Measurements from ENCODE around the gene DYNC1LI1. TPM values are rescaled to one million over a fixed set of nuclear protein-coding genes. Genes with fewer than 3 reads are reported as not detected.

DYNC1LI1 gene
- polyA plus RNA-seq, 2 of the 4 experiments (the other 2 are of a cell fraction) = 42.0 to 66.9 TPM

GRCh38 chr3:32577581-32578556 lies 7.2 kb upstream of the DYNC1LI1 start:
- Histone ChIP-seq H3K9me3 (no peaks in the 10 kb centered on the region), H3K4me2 (no peak overlapping the region), H3K27ac (no peak overlapping the region), H3K4me1 (peaks cover under 1% of the 10 kb centered on the region; the same call in 2 of the 3 replicates), H3K4me3 (no peak overlapping the region)
- FAIRE-seq (no peak), ATAC-seq (no peak; a peak in 1 of 6 replicates), DNase-seq (ENCODE audit: low read depth in 1 of 2, low spot score in 1 of 2) (no peak)
- TF ChIP-seq REST (IDR thresholded peaks at IDR 0.05) = no peak
- TF ChIP-seq SMC3 (IDR thresholded peaks at IDR 0.05) = no peak
- no peak for TF ChIP-seq HDAC2 (IDR thresholded peaks at IDR 0.05)
- no peak for TF ChIP-seq RARB (CRISPR knock-in tag; IDR thresholded peaks at IDR 0.05)
- TF ChIP-seq POLR2A (IDR thresholded peaks at IDR 0.05; ENCODE audit: low read length) = no peak
- no peak for TF ChIP-seq HEYL (CRISPR knock-in tag; IDR thresholded peaks at IDR 0.05)
- no peak for TF ChIP-seq HOXB13 (CRISPR knock-in tag; IDR thresholded peaks at IDR 0.05; ENCODE audit: low read depth)
- ChIA-PET POLR2A (no interaction called here), CTCF (interaction anchor here (1.3 kb wide), 1 partner anchor 68 kb away, joined by 5 read pairs; no protein-coding TSS in a partner anchor)
- WGBS (ENCODE audit: missing lambda C conversion rate) = 69% methylated on average over 9 of the region's 9 CpGs

GRCh38 chr3:32577174-32577573 lies 6.5 kb upstream of the DYNC1LI1 start:
- Histone ChIP-seq H3K4me1 (peaks cover 8% of the 10 kb centered on the region; the same call in 2 of the 3 replicates), H3K4me3 (no peak overlapping the region), H3K4me2 (no peak overlapping the region), H3K27ac (no peak overlapping the region), H3K9me3 (no peaks in the 10 kb centered on the region)
- WGBS (ENCODE audit: missing lambda C conversion rate) = 89% methylated on average over 2 of the region's 2 CpGs
- DNase-seq (ENCODE audit: low read depth in 1 of 2, low spot score in 1 of 2) (no peak), ATAC-seq (no peak), FAIRE-seq (no peak)
- CTCF ChIA-PET = interaction anchor here (1.3 kb wide), 1 partner anchor 67 kb away, joined by 3 read pairs; no protein-coding TSS in a partner anchor
- POLR2A ChIA-PET = no interaction called here
- no peak for TF ChIP-seq ZFP36 (IDR thresholded peaks at IDR 0.05; ENCODE audit: borderline replicate concordance, partially characterized antibody)
- TF ChIP-seq FOSB (CRISPR knock-in tag; IDR thresholded peaks at IDR 0.05) = no peak
- no peak for TF ChIP-seq EHMT2 (IDR thresholded peaks at IDR 0.05; ENCODE audit: low read depth)
- no peak for TF ChIP-seq RARB (CRISPR knock-in tag; IDR thresholded peaks at IDR 0.05)
- no peak for TF ChIP-seq JUNB (IDR thresholded peaks at IDR 0.05)
- TF ChIP-seq, protein P1, sequence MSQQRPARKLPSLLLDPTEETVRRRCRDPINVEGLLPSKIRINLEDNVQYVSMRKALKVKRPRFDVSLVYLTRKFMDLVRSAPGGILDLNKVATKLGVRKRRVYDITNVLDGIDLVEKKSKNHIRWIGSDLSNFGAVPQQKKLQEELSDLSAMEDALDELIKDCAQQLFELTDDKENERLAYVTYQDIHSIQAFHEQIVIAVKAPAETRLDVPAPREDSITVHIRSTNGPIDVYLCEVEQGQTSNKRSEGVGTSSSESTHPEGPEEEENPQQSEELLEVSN (IDR thresholded peaks at IDR 0.05; ENCODE audit: borderline replicate concordance, low read depth) = no peak
- no peak for TF ChIP-seq NR3C1 (IDR thresholded peaks at IDR 0.05)
- no peak for TF ChIP-seq HOXA7 (CRISPR knock-in tag; IDR thresholded peaks at IDR 0.05)
- no peak for TF ChIP-seq FOXS1 (CRISPR knock-in tag; IDR thresholded peaks at IDR 0.05)
- TF ChIP-seq HEYL (CRISPR knock-in tag; IDR thresholded peaks at IDR 0.05) = no peak

- H3K27ac ChIP-seq = no peak overlapping the region
- CTCF ChIA-PET = interaction anchor here (0.9 to 1.3 kb wide), 3 partner anchors 9 to 65 kb away, joined by 3 read pairs; no protein-coding TSS in a partner anchor
- POLR2A ChIA-PET = no interaction called here
- TF ChIP-seq RNF2 (IDR thresholded peaks at IDR 0.05; ENCODE audit: borderline replicate concordance, low read depth) (no peak), FOSL2 (IDR thresholded peaks at IDR 0.05) (no peak), FOSL2 (CRISPR knock-in tag; IDR thresholded peaks at IDR 0.05) (no peak), EHMT2 (IDR thresholded peaks at IDR 0.05; ENCODE audit: low read depth) (no peak), RARB (CRISPR knock-in tag; IDR thresholded peaks at IDR 0.05) (no peak), HDAC2 (IDR thresholded peaks at IDR 0.05) (no peak), CHD2 (IDR thresholded peaks at IDR 0.05; ENCODE audit: low read length, partially characterized antibody) (no peak), MAFK (IDR thresholded peaks at IDR 0.05; ENCODE audit: partially characterized antibody) (no peak), SREBF2 (IDR thresholded peaks at IDR 0.05) (no peak)
- TF ChIP-seq, protein P2, sequence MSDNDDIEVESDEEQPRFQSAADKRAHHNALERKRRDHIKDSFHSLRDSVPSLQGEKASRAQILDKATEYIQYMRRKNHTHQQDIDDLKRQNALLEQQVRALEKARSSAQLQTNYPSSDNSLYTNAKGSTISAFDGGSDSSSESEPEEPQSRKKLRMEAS (IDR thresholded peaks at IDR 0.05) = no peak
- 93% methylated on average over 2 of the region's 2 CpGs for WGBS (ENCODE audit: missing lambda C conversion rate)
- ATAC-seq (no peak), FAIRE-seq (no peak), DNase-seq (ENCODE audit: low read depth in 1 of 2, low spot score in 1 of 2) (no peak)
- H3K4me3 ChIP-seq = no peak overlapping the region
- no peak overlapping the region for H3K4me2 ChIP-seq
- H3K4me1 ChIP-seq = peaks cover 16% of the 10 kb centered on the region
- H3K9me3 ChIP-seq = no peaks in the 10 kb centered on the region
Observed at GRCh38 chr3:32575451-32576113, 4.9 kb upstream of the DYNC1LI1 start.
